Measurements from ENCODE around the gene SYT11. TPM values are rescaled to one million over a fixed set of nuclear protein-coding genes. Genes with fewer than 3 reads are reported as not detected.

SYT11 gene
- total and polyA plus RNA-seq, 9 of the 15 experiments (the other 6 are each of a cell fraction or from before 2014, with no cell fraction given): 0.05 to 0.18 (median 0.11) TPM

GRCh38 chr1:155856975-155857930 is 2.1 kb upstream of the SYT11 start, which contains the start of gene GON4L (continued):
- TF ChIP-seq ETV1 (tag; conservative IDR thresholded peaks at IDR 0.05; ENCODE audit: low read depth) (peak; percentile 89), E2F1 (CRISPR knock-in tag; IDR thresholded peaks at IDR 0.05) (0 out of 2 replicates have a peak, but pooled peaks have one; percentile 28), ELF1 (tag; IDR thresholded peaks at IDR 0.05) (peak; percentile 71; the same call in 1 of the 2 replicates), CREM (IDR thresholded peaks at IDR 0.05; ENCODE audit: low read depth) (peak; percentile 94), SMAD1 (IDR thresholded peaks at IDR 0.05; ENCODE audit: low read depth, low read length, partially characterized antibody) (peak; percentile 30), NR2C1 (IDR thresholded peaks at IDR 0.05) (0 out of 2 replicates have a peak, but pooled peaks have one; percentile 7), NR2C1 (tag; IDR thresholded peaks at IDR 0.05) (peak; percentile 49; the same call in 1 of the 2 replicates), ZFX (CRISPR knock-in tag; IDR thresholded peaks at IDR 0.05) (0 out of 2 replicates have a peak, but pooled peaks have one; percentile 42), TOE1 (IDR thresholded peaks at IDR 0.05; ENCODE audit: borderline replicate concordance) (peak; percentile 88), TOE1 (CRISPR knock-in tag; IDR thresholded peaks at IDR 0.05; ENCODE audit: borderline replicate concordance, low read depth) (no peak), STAT6 (CRISPR knock-in tag; IDR thresholded peaks at IDR 0.05) (0 out of 2 replicates have a peak, but pooled peaks have one; percentile 73), FUS (optimal IDR thresholded peaks at IDR 0.05; ENCODE audit: low read depth, low read length) (no peak), ZNF586 (CRISPR knock-in tag; conservative IDR thresholded peaks at IDR 0.05) (no peak), BHLHE40 (IDR thresholded peaks at IDR 0.05; ENCODE audit: low read length) (no peak), ZBTB2 (IDR thresholded peaks at IDR 0.05) (peak; percentile 93), RBM17 (IDR thresholded peaks at IDR 0.05; ENCODE audit: borderline replicate concordance, low read depth, low read length) (no peak), ADNP (tag; IDR thresholded peaks at IDR 0.05) (peak; percentile 82), GABPB1 (CRISPR knock-in tag; IDR thresholded peaks at IDR 0.05) (peak; percentile 92), ZNF76 (CRISPR knock-in tag; IDR thresholded peaks at IDR 0.05; ENCODE audit: borderline replicate concordance) (no peak), ETV5 (CRISPR knock-in tag; IDR thresholded peaks at IDR 0.05; ENCODE audit: low read depth) (peak; percentile 94), NR1H2 (CRISPR knock-in tag; IDR thresholded peaks at IDR 0.05) (0 out of 2 replicates have a peak, but pooled peaks have one; percentile 44), HCFC1 (IDR thresholded peaks at IDR 0.05; ENCODE audit: low read depth, low read length) (peak; percentile 83), KAT7 (CRISPR knock-in tag; IDR thresholded peaks at IDR 0.05; ENCODE audit: borderline replicate concordance) (0 out of 2 replicates have a peak, but pooled peaks have one; percentile 35)
